22Rv1 (cell line): ENCODE results near the gene BORCS5.
"Not testable (repeated sequence)": the region's sequence is repeated elsewhere in the genome, so short reads cannot be mapped to it uniquely, and the experiment has no call there.

ENCODE experiments used
- H3K27ac ChIP-seq: fragments of 450-650 bp; 2 replicates; pipeline ENCODE4 v1.5.1; 2017
- ZFX ChIP-seq: fragments of 450-650 bp; IDR thresholded peaks from 2 replicates; pipeline ENCODE4 v1.6.1; 2017; ENCODE audit warnings: antibody characterized with exemption, borderline replicate concordance
- TF ChIP-seq, protein P1 (sequence below): fragments of 450-650 bp; IDR thresholded peaks from 2 replicates; pipeline ENCODE4 v1.5.1; 2017; ENCODE audit warnings: mild to moderate bottlenecking

BORCS5 gene

DNA sequence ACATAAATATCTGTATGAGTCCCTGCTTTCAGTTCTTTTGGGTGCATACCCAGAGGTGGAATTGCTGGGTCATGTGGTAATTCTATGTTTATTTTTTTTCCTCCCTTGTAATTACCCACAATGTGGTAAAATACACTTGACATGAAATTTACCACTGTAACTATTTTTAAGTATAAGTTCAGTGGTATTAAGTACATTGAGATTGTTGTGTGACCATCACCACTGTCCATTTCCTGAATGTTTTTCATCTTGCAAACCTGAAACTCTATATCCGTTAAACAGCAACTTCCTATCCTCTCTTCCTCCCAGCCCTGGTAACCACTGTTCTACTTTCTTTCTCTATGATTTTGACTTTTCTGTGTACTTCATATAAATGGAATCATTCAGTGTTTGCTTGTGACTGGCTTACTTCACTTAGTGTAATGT lies 51.4 kb downstream of the BORCS5 start:
- H3K27ac ChIP-seq, result peak overlapping the region; percentile 95
- TF ChIP-seq, protein P1, sequence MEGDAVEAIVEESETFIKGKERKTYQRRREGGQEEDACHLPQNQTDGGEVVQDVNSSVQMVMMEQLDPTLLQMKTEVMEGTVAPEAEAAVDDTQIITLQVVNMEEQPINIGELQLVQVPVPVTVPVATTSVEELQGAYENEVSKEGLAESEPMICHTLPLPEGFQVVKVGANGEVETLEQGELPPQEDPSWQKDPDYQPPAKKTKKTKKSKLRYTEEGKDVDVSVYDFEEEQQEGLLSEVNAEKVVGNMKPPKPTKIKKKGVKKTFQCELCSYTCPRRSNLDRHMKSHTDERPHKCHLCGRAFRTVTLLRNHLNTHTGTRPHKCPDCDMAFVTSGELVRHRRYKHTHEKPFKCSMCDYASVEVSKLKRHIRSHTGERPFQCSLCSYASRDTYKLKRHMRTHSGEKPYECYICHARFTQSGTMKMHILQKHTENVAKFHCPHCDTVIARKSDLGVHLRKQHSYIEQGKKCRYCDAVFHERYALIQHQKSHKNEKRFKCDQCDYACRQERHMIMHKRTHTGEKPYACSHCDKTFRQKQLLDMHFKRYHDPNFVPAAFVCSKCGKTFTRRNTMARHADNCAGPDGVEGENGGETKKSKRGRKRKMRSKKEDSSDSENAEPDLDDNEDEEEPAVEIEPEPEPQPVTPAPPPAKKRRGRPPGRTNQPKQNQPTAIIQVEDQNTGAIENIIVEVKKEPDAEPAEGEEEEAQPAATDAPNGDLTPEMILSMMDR, result no peak
- TF ChIP-seq ZFX, result no peak

- H3K27ac ChIP-seq, result not testable (repeated sequence)
Observed at GRCh38 chr12:12409337-12409736, 52.5 kb downstream of the BORCS5 start.

GRCh38 chr12:12415886-12416285 lies 59.0 kb downstream of the BORCS5 start:
- TF ChIP-seq, protein P1, result no peak
- TF ChIP-seq ZFX, result no peak
- H3K27ac ChIP-seq, result peak overlapping the region; percentile 45; the same call in 1 of the 2 replicates

- not testable (repeated sequence) for H3K27ac ChIP-seq
Observed at GRCh38 chr12:12419165-12419564, 62.3 kb downstream of the BORCS5 start.

DNA sequence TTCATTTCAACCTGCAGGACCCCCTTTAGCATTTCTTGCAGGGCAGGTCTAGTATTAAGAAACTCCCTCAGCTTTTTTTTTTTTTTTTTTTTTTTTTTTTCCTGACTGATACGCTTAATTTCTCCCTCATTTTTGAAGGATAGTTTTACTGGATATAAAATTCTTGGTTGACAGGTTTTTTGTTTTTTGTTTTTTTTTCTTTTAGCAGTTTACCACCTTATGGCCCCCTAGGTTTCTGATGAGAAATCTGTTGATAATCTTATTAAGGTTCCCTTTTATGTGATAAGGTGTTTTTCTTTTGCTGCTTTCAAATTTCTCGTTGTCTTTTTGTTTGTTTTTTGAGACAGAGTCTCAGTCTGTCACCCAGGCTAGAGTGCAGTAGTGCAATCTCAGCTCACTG lies 66.5 kb downstream of the BORCS5 start:
- H3K27ac ChIP-seq, result no peak overlapping the region
- TF ChIP-seq ZFX, result no peak
- TF ChIP-seq, protein P1, result no peak

- peak overlapping the region; percentile 70 for H3K27ac ChIP-seq
- TF ChIP-seq, protein P1, result no peak
- TF ChIP-seq ZFX, result no peak
Observed at GRCh38 chr12:12425001-12425400, 68.1 kb downstream of the BORCS5 start.

DNA sequence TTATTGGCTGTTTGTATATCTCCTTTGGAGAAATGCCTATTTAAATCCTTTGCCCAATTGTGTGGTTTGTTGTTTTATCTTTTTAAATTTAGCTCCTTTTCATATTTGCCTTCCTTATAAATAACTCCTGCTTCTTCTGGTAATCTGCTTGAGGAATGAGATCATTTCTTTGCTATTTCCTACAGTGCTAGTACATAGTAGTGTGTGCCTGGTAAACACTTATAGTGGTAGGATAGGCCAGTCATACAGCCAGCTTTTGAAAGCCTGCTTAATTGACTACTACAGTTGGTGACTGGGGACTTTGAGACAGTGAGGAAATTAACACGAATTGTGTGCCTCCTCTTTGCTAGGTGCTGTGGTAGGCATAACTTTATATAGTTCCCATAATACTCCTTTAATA lies 68.7 kb downstream of the BORCS5 start:
- TF ChIP-seq, protein P1, result no peak
- TF ChIP-seq ZFX, result no peak
- H3K27ac ChIP-seq, result peak overlapping the region; percentile 70

DNA sequence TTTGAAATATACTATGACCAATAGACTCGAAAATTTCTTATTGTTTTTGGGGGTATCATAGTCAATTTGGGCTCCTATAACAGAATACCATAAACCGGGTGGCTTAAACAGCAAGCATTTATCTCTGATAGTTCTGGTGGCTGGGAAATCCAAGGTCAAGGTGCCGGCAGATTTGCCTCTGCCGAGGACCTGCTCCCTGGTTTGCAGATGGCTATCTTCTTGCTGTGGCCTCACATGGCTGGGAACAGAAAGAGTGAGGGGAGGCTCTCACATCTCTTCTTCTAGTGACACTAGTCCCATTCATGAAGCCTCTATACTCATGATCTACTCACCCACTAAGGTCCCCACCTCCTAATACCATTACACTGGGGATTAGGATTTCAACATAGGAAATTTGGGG lies 70.7 kb downstream of the BORCS5 start:
- no peak for TF ChIP-seq ZFX
- TF ChIP-seq, protein P1, result no peak
- no peak overlapping the region for H3K27ac ChIP-seq

DNA sequence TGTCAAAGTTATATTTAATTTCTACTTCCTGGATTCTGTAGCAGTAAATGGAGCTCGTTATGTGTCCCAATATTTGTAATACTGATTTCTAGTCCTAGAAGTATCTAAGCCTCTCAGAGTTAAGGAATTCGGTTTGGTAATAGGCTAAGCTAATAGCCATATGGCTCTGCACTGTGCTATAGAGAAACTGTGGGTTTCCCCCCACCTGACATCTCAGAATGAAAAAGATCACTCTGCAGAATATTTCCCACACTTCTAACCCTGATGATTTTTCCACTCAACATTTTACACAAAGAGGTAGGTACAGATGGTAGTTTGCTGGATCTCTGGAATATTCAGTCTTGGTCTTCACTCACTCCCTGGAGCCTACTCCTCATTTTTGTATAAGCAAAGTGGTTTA lies 71.2 kb downstream of the BORCS5 start:
- TF ChIP-seq, protein P1, result no peak
- TF ChIP-seq ZFX, result no peak
- no peak overlapping the region for H3K27ac ChIP-seq
